Naive thymus-derived CD4-positive, alpha-beta T cell (primary cell): ENCODE data around the gene ZNF470. TPM values are rescaled to one million over a fixed set of nuclear protein-coding genes. Genes with fewer than 3 reads are reported as not detected.

ENCODE experiments used
- ATAC-seq: fragments of 150-1000 bp; cut with Tn5 transposase; 2 replicates; pipeline ENCODE4 v1.10.0; 2021; ENCODE audit warnings: mild to moderate bottlenecking, moderate library complexity
- CTCF ChIA-PET: fragments of 350-600 bp; sonication (Branson Sonifier 250); formaldehyde crosslinking; loops from one replicate; lab custom pipeline; 2021; ENCODE audit warnings: antibody characterized with exemption; lab: Charles Lee
- POLR2A ChIA-PET: fragments of 350-600 bp; sonication (Branson Sonifier 250); formaldehyde crosslinking; loops from one replicate; lab custom pipeline; 2021; ENCODE audit warnings: antibody characterized with exemption, inconsistent platforms; lab: Charles Lee
- DNase-seq, 9 donors: peaks; one replicate each; pipeline versions ENCODE4 v3.0.0 to v3.0.0-alpha.2; 2020 to 2022; ENCODE audit warnings: mixed read lengths in 1 of 9
- H3K27ac ChIP-seq: one replicate; pipeline ENCODE4 v1.7.0; 2013; ENCODE audit warnings: mild to moderate bottlenecking, low read depth, low read length, moderate library complexity
- H3K27me3 ChIP-seq, 2 donors: one replicate each; pipeline ENCODE4 v1.7.0; 2013; ENCODE audit warnings: low read length in 2 of 2, mild to moderate bottlenecking in 2 of 2, moderate library complexity in 2 of 2; ENCODE audit not compliant: control insufficient read depth in 2 of 2, insufficient read depth in 2 of 2
- H3K36me3 ChIP-seq, 3 experiments: 1 replicate in 2 of 3; 2 replicates in 1 of 3; pipeline ENCODE4 v1.7.0; 2013; ENCODE audit warnings: low read length in 3 of 3, mild to moderate bottlenecking in 3 of 3, moderate library complexity in 1 of 3; ENCODE audit not compliant: insufficient read depth in 3 of 3, control insufficient read depth in 2 of 3
- H3K4me1 ChIP-seq, 2 donors: one replicate each; pipeline ENCODE4 v1.7.0; 2013; ENCODE audit warnings: low read length in 2 of 2, mild to moderate bottlenecking in 2 of 2, moderate library complexity in 1 of 2; ENCODE audit not compliant: control insufficient read depth in 2 of 2, insufficient read depth in 2 of 2
- H3K4me3 ChIP-seq: 2 replicates; pipeline ENCODE4 v1.7.0; 2013; ENCODE audit warnings: mild to moderate bottlenecking, low read length
- H3K9me3 ChIP-seq, 3 experiments: 1 replicate in 2 of 3; 2 replicates in 1 of 3; pipeline ENCODE4 v1.7.0; 2013; ENCODE audit warnings: low read length in 3 of 3; ENCODE audit not compliant: control insufficient read depth in 2 of 3
- H3K27ac Mint-ChIP-seq, 9 donors: one replicate each; pipeline ENCODE4 v1.8.0; 2020 to 2022; ENCODE audit warnings: mixed read lengths in 9 of 9, mild to moderate bottlenecking in 8 of 9, moderate library complexity in 5 of 9, inconsistent platforms in 2 of 9
- H3K27me3 Mint-ChIP-seq, 5 donors: one replicate each; pipeline ENCODE4 v1.8.0; 2021 to 2022; ENCODE audit warnings: mixed read lengths in 5 of 5, mild to moderate bottlenecking in 1 of 5
- H3K36me3 Mint-ChIP-seq, 5 donors: one replicate each; pipeline ENCODE4 v1.8.0; 2020 to 2022; ENCODE audit warnings: mixed read lengths in 5 of 5, mild to moderate bottlenecking in 3 of 5, inconsistent platforms in 1 of 5
- H3K4me1 Mint-ChIP-seq, 7 donors: one replicate each; pipeline ENCODE4 v1.8.0; 2020 to 2022; ENCODE audit warnings: mixed read lengths in 7 of 7, mild to moderate bottlenecking in 3 of 7, inconsistent platforms in 1 of 7
- H3K4me3 Mint-ChIP-seq, 10 donors: one replicate each; pipeline ENCODE4 v1.8.0; 2020 to 2022; ENCODE audit warnings: mild to moderate bottlenecking in 10 of 10, mixed read lengths in 10 of 10, moderate library complexity in 6 of 10, inconsistent platforms in 2 of 10
- H3K9me3 Mint-ChIP-seq, 11 donors: one replicate each; pipeline ENCODE4 v1.8.0; 2020 to 2022; ENCODE audit warnings: mixed read lengths in 11 of 11, mild to moderate bottlenecking in 4 of 11, inconsistent platforms in 1 of 11, moderate library complexity in 1 of 11
- intact Hi-C, 2 donors: fragments of 100-400 bp; cut with micrococcal nuclease; formaldehyde crosslinking; loops; one replicate each; pipeline ENCODE4 v1.15.1; 2023
- polyA plus RNA-seq, 2 donors: library from polyadenylated mRNA; unstranded; fragments of 300-500 nt; fragmentation: Illumina TruSeq; gene quantifications; one replicate each; pipeline ENCODE4 v1.2.3, GENCODE V29; 2021
- total RNA-seq, 6 experiments: library from RNA in 5 of 6; stranded (reverse) in 5 of 6; gene quantifications; 1 replicate in 5 of 6; 2 replicates in 1 of 6; pipeline ENCODE4 v1.2.3 and lab custom pipeline; 2021 to 2026

ZNF470 gene
- total and polyA plus RNA-seq, 7 experiments from 2014 or later: 0.98 to 5.9 (median 2.4) TPM

GRCh38 chr19:56625708-56626107, 58.4 kb downstream of the ZNF470 start:
- Mint-ChIP-seq H3K36me3 (peaks cover 33 to 52% (median 36%) of the 10 kb centered on the region in 5 donors), H3K4me3 (no peak overlapping the region), H3K27me3 (no peaks in the 10 kb centered on the region), H3K4me1 (peaks cover 0 to 4% (median 0%) of the 10 kb centered on the region in 7 donors), H3K27ac (no peak overlapping the region), H3K9me3 (peaks cover 3 to 95% (median 55%) of the 10 kb centered on the region in 11 donors)
- DNase-seq: no peak
- H3K36me3 ChIP-seq: peaks cover 0 to 54% (median 0%) of the 10 kb centered on the region in 3 experiments
- intact Hi-C loops: no loop called here
- H3K4me1 ChIP-seq: no peaks in the 10 kb centered on the region
- no peak overlapping the region for H3K27ac ChIP-seq
- H3K9me3 ChIP-seq: peaks cover 0 to 93% (median 31%) of the 10 kb centered on the region in 3 experiments
- ChIA-PET POLR2A (no interaction called here), CTCF (no interaction called here)
- no peak for ATAC-seq
- H3K27me3 ChIP-seq: no peaks in the 10 kb centered on the region
- no peak overlapping the region for H3K4me3 ChIP-seq

DNA sequence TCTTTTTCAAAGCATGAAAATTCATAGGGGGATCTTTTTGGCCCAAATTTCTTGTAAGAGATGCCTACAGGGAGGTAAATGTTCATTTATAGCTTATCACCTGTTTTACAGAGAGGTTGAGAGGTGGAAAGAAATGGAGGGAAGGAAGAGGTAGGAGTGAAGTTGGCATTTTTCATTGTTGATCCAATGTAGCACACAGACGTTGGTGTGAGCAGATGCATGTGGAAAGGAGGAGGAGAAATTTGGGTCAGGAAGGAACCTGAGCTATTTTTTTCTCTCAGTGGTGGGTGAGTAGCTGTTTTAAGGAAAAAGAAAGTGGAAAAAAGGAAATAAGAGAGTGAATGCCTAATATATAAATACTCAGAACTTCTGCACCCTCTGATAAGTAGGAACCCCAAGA, 65.8 kb downstream of the ZNF470 start:
- Mint-ChIP-seq H3K27me3 (no peaks in the 10 kb centered on the region), H3K36me3 (peaks cover 0 to 31% (median 3%) of the 10 kb centered on the region in 5 donors), H3K4me1 (no peaks in the 10 kb centered on the region), H3K9me3 (peaks cover 3 to 94% (median 59%) of the 10 kb centered on the region in 11 donors), H3K4me3 (peak overlapping the region in 1 of 10 donors; percentile 2), H3K27ac (no peak overlapping the region)
- ATAC-seq (no peak), DNase-seq (no peak)
- Histone ChIP-seq H3K9me3 (peaks cover 0 to 87% (median 20%) of the 10 kb centered on the region in 3 experiments), H3K27me3 (no peaks in the 10 kb centered on the region), H3K4me3 (no peak overlapping the region), H3K36me3 (peaks cover 0 to 4% (median 0%) of the 10 kb centered on the region in 3 experiments), H3K27ac (no peak overlapping the region), H3K4me1 (no peaks in the 10 kb centered on the region)
- POLR2A ChIA-PET: no interaction called here
- CTCF ChIA-PET: no interaction called here
- intact Hi-C loops: no loop called here

DNA sequence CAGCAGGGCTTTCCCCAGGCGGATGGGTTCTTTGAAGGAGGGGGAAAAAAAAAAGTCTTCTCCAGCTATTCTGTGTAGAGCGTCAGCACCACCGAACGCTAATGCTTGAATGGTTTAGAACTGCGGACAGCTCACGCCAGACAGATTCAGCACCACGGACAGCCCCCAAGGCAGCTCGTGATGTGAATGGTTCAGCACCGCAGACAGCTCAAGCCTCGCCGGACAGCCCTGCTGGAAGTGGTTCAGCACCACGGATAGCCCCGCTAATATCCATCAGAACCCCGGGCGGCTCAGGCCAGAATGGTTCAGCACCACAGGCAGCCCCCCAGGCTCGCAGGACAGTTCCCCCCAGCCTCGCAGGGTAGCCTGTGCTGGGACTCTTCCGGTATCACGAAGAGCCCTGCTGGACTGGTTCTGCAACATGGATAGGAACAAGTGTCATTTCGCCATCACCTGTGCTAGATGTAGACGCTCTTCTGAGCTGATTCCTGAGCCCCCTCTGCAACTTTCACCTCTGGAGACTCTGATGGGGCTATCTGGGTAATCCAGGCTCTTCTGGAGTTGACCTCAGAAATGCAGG, 70.8 kb downstream of the ZNF470 start:
- no peak overlapping the region for H3K27ac ChIP-seq
- ChIA-PET CTCF (no interaction called here), POLR2A (interaction anchor here (0.6 kb wide), 1 partner anchor 1454 kb away, joined by 3 read pairs; no protein-coding TSS in a partner anchor)
- H3K9me3 Mint-ChIP-seq: peaks cover 12 to 89% (median 56%) of the 10 kb centered on the region in 11 donors
- H3K27me3 Mint-ChIP-seq: peaks cover 0 to 15% (median 8%) of the 10 kb centered on the region in 5 donors
- H3K27ac Mint-ChIP-seq: no peak overlapping the region
- ATAC-seq: peak; percentile 29
- no peaks in the 10 kb centered on the region for H3K27me3 ChIP-seq
- no peaks in the 10 kb centered on the region for H3K36me3 ChIP-seq
- H3K4me3 ChIP-seq: no peak overlapping the region
- DNase-seq: peak in 2 of 9 donors; percentile 15 to 38
- peaks cover 0 to 6% (median 0%) of the 10 kb centered on the region in 7 donors for H3K4me1 Mint-ChIP-seq
- H3K36me3 Mint-ChIP-seq: peaks cover 0 to 34% (median 4%) of the 10 kb centered on the region in 5 donors
- no peak overlapping the region for H3K4me3 Mint-ChIP-seq
- intact Hi-C loops: no loop called here
- H3K9me3 ChIP-seq: peaks cover 0 to 78% (median 9%) of the 10 kb centered on the region in 3 experiments
- H3K4me1 ChIP-seq: no peaks in the 10 kb centered on the region

Other genes starting within 250 kb of the ZNF470 start
- 1 to 10 TPM; 1.7 to 7.6 (median 3.3) TPM for gene ZNF582, start 173.9 kb upstream of the ZNF470 start, total RNA-seq
- gene ZNF582, start 173.9 kb upstream of the ZNF470 start, polyA plus RNA-seq: 1 to 10 TPM; 5.7 to 5.8 TPM
- 10 to 100 TPM in 2 of 5 experiments, 1 to 10 TPM in 3; 2.4 to 14.3 (median 3.1) TPM for gene ZNF583, start 163.1 kb upstream of the ZNF470 start, total RNA-seq
- 10 to 100 TPM; 16.3 to 20.1 TPM for gene ZNF583, start 163.1 kb upstream of the ZNF470 start, polyA plus RNA-seq
- 1 to 10 TPM in 4 of 5 experiments, not detected in 1; 1.1 to 8.1 (median 2.2) TPM for gene ZNF667, start 90.1 kb upstream of the ZNF470 start, total RNA-seq
- 1 to 10 TPM; 2.3 to 3.1 TPM for gene ZNF667, start 90.1 kb upstream of the ZNF470 start, polyA plus RNA-seq
- gene ZNF471, start 59.6 kb upstream of the ZNF470 start, total RNA-seq: 1 to 10 TPM in 3 of 5 experiments, under 1 TPM in 2; 0.22 to 2.3 (median 1.6) TPM
- gene ZNF471, start 59.6 kb upstream of the ZNF470 start, polyA plus RNA-seq: 1 to 10 TPM; 1.1 to 1.6 TPM
- 10 to 100 TPM in 2 of 5 experiments, 1 to 10 TPM in 3; 3.1 to 10.6 (median 5.4) TPM for gene ZFP28, start 28.5 kb upstream of the ZNF470 start, total RNA-seq
- gene ZFP28, start 28.5 kb upstream of the ZNF470 start, polyA plus RNA-seq: 1 to 10 TPM; 2.4 to 2.8 TPM
- 1 to 10 TPM; 4.5 to 7.7 (median 6.6) TPM for gene ZNF71, start 27.8 kb downstream of the ZNF470 start, total RNA-seq
- gene ZNF71, start 27.8 kb downstream of the ZNF470 start, polyA plus RNA-seq: 10 to 100 TPM in 1 of 2 donors, 1 to 10 TPM in 1; 7.7 to 12.9 TPM
- gene SMIM17, start 75.7 kb downstream of the ZNF470 start, total RNA-seq: under 1 TPM in 2 of 5 experiments, not detected in 3; 0.31 to 0.37 TPM
- not detected for gene SMIM17, start 75.7 kb downstream of the ZNF470 start, polyA plus RNA-seq
- 1 to 10 TPM in 4 of 5 experiments, under 1 TPM in 1; 0.73 to 5.7 (median 1.4) TPM for gene ZNF835, start 104.3 kb downstream of the ZNF470 start, total RNA-seq
- 10 to 100 TPM in 1 of 2 donors, 1 to 10 TPM in 1; 1.9 to 10.4 TPM for gene ZNF835, start 104.3 kb downstream of the ZNF470 start, polyA plus RNA-seq